Neural progenitor cell (in vitro differentiated cells): ENCODE results near the gene GAGE12H.
"Not testable (repeated sequence)": the region's sequence is repeated elsewhere in the genome, so short reads cannot be mapped to it uniquely, and the experiment has no call there.

Source experiments
- CTCF ChIP-seq: fragments of 200-600 bp; sonication (generic); IDR thresholded peaks from 2 replicates; pipeline ENCODE4 v1.5.1; 2017; ENCODE audit warnings: antibody characterized with exemption, mild to moderate bottlenecking
- EZH2 ChIP-seq: fragments of 200-600 bp; sonication (generic); IDR thresholded peaks from 2 replicates; pipeline ENCODE4 v1.6.1; 2017; ENCODE audit warnings: antibody characterized with exemption, mild to moderate bottlenecking, moderate library complexity

DNA sequence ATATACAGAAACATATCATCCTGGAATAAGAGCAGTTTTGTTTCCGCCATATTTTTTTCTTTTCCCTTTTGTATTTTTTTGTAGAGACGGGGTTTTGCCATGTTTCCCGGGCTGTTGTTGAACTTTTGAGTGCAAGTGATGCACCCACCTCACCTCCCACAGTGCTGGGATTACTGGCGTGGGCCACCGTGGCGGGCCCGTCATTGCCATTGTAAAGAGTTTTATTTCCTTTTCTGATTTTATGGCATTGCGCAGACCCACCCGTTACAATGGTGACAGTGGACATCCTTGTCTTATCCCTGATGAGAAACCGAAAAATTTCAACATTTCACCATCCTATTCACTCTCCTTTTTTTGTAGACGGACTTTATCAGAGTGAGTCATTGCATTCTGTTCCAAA is 11.0 kb upstream of the GAGE12H start:
- not testable (repeated sequence) for TF ChIP-seq CTCF, EZH2
